ENCODE data around the gene SLC6A13. TPM values are rescaled to one million over a fixed set of nuclear protein-coding genes. Genes with fewer than 3 reads are reported as not detected.
A peak's percentile ranks its signal among the peaks of the same experiment; 100 is the strongest.

Gene SLC6A13
- total and polyA plus RNA-seq, 2 of the 13 experiments (the other 11 are each of a cell fraction or from before 2014, with no cell fraction given), result 0.05 to 0.15 TPM

DNA sequence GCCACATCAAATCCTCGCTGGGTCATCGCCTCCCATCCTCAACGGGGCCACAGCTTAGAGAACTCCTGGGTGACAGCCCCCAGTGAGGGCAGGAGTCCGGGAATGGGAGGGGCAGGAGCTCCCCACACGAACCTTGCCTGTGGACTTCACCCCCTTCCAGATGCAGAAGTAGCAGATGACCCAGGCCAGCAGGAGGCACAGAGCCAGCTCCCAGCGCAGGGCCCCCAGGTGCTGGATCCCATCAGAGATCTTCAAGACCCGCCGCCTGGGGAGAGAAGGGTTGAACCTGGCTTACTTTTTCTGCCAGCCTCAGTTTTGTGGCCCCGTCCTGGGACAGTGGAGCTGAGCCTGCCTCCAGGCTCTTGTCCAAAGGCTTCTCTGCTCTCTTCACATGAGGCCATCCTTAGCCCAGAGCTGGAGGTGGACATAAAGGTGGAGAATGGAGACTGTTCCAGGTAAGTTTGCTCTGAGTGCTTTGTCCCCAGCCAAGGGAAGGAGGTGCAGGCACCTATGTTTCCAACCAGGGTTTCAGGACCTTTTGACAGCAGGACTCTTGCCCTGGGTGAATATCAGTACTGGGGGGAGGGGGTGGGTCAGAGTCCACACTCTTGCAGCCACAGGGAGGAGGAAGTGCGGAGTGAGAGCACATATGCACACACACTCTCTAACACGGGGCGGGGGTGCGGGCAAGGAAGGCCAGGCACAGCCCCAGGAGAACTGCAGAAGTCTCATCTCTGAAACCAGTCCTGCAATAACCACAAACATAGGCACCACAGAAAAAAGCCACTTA lies 25.4 kb downstream of the SLC6A13 start (continued):
- TF ChIP-seq, protein P1, sequence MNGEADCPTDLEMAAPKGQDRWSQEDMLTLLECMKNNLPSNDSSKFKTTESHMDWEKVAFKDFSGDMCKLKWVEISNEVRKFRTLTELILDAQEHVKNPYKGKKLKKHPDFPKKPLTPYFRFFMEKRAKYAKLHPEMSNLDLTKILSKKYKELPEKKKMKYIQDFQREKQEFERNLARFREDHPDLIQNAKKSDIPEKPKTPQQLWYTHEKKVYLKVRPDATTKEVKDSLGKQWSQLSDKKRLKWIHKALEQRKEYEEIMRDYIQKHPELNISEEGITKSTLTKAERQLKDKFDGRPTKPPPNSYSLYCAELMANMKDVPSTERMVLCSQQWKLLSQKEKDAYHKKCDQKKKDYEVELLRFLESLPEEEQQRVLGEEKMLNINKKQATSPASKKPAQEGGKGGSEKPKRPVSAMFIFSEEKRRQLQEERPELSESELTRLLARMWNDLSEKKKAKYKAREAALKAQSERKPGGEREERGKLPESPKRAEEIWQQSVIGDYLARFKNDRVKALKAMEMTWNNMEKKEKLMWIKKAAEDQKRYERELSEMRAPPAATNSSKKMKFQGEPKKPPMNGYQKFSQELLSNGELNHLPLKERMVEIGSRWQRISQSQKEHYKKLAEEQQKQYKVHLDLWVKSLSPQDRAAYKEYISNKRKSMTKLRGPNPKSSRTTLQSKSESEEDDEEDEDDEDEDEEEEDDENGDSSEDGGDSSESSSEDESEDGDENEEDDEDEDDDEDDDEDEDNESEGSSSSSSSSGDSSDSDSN (CRISPR knock-in tag; IDR thresholded peaks at IDR 0.05), result no peak; the same call in 1 of the 2 replicates
- no peak for TF ChIP-seq ZNF562 (CRISPR knock-in tag; IDR thresholded peaks at IDR 0.05; ENCODE audit: borderline replicate concordance)
- TF ChIP-seq ELF1 (CRISPR knock-in tag; IDR thresholded peaks at IDR 0.05), result peak; percentile 49; the same call in 1 of the 2 replicates
- TF ChIP-seq, protein P2, sequence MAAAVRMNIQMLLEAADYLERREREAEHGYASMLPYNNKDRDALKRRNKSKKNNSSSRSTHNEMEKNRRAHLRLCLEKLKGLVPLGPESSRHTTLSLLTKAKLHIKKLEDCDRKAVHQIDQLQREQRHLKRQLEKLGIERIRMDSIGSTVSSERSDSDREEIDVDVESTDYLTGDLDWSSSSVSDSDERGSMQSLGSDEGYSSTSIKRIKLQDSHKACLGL (CRISPR knock-in tag; IDR thresholded peaks at IDR 0.05), result no peak
- TF ChIP-seq ZNF33A (CRISPR knock-in tag; IDR thresholded peaks at IDR 0.05; ENCODE audit: borderline replicate concordance), result no peak
- no peak for TF ChIP-seq JUN (CRISPR knock-in tag; IDR thresholded peaks at IDR 0.05)
- TF ChIP-seq IKZF1 (IDR thresholded peaks at IDR 0.05), result no peak
- TF ChIP-seq, protein P3, sequence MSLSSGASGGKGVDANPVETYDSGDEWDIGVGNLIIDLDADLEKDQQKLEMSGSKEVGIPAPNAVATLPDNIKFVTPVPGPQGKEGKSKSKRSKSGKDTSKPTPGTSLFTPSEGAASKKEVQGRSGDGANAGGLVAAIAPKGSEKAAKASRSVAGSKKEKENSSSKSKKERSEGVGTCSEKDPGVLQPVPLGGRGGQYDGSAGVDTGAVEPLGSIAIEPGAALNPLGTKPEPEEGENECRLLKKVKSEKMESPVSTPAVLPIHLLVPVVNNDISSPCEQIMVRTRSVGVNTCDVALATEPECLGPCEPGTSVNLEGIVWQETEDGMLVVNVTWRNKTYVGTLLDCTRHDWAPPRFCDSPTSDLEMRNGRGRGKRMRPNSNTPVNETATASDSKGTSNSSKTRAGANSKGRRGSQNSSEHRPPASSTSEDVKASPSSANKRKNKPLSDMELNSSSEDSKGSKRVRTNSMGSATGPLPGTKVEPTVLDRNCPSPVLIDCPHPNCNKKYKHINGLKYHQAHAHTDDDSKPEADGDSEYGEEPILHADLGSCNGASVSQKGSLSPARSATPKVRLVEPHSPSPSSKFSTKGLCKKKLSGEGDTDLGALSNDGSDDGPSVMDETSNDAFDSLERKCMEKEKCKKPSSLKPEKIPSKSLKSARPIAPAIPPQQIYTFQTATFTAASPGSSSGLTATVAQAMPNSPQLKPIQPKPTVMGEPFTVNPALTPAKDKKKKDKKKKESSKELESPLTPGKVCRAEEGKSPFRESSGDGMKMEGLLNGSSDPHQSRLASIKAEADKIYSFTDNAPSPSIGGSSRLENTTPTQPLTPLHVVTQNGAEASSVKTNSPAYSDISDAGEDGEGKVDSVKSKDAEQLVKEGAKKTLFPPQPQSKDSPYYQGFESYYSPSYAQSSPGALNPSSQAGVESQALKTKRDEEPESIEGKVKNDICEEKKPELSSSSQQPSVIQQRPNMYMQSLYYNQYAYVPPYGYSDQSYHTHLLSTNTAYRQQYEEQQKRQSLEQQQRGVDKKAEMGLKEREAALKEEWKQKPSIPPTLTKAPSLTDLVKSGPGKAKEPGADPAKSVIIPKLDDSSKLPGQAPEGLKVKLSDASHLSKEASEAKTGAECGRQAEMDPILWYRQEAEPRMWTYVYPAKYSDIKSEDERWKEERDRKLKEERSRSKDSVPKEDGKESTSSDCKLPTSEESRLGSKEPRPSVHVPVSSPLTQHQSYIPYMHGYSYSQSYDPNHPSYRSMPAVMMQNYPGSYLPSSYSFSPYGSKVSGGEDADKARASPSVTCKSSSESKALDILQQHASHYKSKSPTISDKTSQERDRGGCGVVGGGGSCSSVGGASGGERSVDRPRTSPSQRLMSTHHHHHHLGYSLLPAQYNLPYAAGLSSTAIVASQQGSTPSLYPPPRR (CRISPR knock-in tag; IDR thresholded peaks at IDR 0.05; ENCODE audit: borderline replicate concordance), result 0 out of 2 replicates have a peak, but pooled peaks have one; percentile 35
- TF ChIP-seq TGIF2 (CRISPR knock-in tag; IDR thresholded peaks at IDR 0.05), result no peak
- no peak for TF ChIP-seq ZNF660 (CRISPR knock-in tag; IDR thresholded peaks at IDR 0.05; ENCODE audit: borderline replicate concordance, low read depth)
- TF ChIP-seq ZSCAN9 (CRISPR knock-in tag; IDR thresholded peaks at IDR 0.05; ENCODE audit: borderline replicate concordance), result no peak
- TF ChIP-seq ZNF776 (CRISPR knock-in tag; IDR thresholded peaks at IDR 0.05), result no peak
- TF ChIP-seq, protein P4, sequence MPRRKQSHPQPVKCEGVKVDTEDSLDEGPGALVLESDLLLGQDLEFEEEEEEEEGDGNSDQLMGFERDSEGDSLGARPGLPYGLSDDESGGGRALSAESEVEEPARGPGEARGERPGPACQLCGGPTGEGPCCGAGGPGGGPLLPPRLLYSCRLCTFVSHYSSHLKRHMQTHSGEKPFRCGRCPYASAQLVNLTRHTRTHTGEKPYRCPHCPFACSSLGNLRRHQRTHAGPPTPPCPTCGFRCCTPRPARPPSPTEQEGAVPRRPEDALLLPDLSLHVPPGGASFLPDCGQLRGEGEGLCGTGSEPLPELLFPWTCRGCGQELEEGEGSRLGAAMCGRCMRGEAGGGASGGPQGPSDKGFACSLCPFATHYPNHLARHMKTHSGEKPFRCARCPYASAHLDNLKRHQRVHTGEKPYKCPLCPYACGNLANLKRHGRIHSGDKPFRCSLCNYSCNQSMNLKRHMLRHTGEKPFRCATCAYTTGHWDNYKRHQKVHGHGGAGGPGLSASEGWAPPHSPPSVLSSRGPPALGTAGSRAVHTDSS (CRISPR knock-in tag; conservative IDR thresholded peaks at IDR 0.05), result no peak
- no peak for TF ChIP-seq ZNF589 (CRISPR knock-in tag; conservative IDR thresholded peaks at IDR 0.05)
- TF ChIP-seq MIER3 (CRISPR knock-in tag; IDR thresholded peaks at IDR 0.05; ENCODE audit: borderline replicate concordance), result 0 out of 2 replicates have a peak, but pooled peaks have one; percentile 39
- 0 out of 2 replicates have a peak, but pooled peaks have one; percentile 26 for TF ChIP-seq ZFP90 (CRISPR knock-in tag; IDR thresholded peaks at IDR 0.05; ENCODE audit: borderline replicate concordance)
- peak; percentile 54 for TF ChIP-seq SP4 (CRISPR knock-in tag; IDR thresholded peaks at IDR 0.05)
- 0 out of 4 replicates have a peak, but pooled peaks of 1 of the 2 experiments have one; percentile 24 for TF ChIP-seq POLR2A (IDR thresholded peaks at IDR 0.05; ENCODE audit: insufficient read depth in 1 of 2, low read depth in 2 of 2, low read length in 2 of 2)
